Kasumi-1 (cell line): ENCODE measurements around the gene SNX25.
"Not testable (repeated sequence)": the region's sequence is repeated elsewhere in the genome, so short reads cannot be mapped to it uniquely, and the experiment has no call there.

Source experiments
- DNase-seq, 2 experiments: peaks; one replicate each; lab custom pipeline; 2025; lab: John Stamatoyannopoulos, UW

Gene SNX25

GRCh38 chr4:185304944-185305690 is 95.7 kb downstream of the SNX25 start:
- DNase-seq: peak; percentile 33 to 48

GRCh38 chr4:185305979-185306442 is 96.6 kb downstream of the SNX25 start:
- no peak for DNase-seq

DNA sequence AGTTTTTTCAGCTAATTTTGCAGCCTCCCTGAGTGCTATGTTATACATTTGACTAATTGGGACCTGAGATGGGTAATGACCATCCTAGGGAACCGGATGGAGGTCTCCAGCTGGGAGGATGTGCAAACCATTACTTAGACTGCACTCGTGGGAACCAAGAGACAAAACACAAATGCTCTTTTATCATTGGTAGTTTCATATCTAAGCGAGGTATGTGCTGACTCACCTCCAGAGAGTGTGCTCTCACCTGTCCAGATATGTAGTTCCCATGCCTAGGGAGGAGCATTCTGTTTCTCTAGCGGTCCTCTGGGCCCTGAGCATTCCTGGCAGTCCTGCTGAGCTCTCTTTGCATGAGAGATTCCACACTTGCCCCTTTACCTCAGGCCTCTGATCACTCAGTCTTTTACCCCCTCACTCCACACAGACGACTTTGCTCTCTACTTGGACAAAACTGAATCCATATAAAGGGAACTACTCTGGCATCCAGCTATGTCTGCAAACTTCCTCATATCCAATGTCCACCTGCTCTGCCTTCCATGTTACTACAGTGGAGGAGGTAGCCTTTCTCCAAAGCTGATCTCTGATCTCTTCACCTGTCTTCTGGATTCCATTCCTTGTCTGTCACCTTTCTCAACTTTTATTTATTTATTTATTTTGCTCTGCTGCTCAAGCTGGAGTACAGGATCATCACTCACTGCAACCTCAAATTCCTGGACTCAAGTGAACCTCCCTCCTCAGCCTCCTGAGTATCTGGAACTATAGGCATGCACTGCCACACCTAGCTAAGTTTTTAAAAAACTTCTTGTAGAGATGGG is 97.9 kb downstream of the SNX25 start:
- peak in 1 of 2 experiments; percentile 7 for DNase-seq

DNA sequence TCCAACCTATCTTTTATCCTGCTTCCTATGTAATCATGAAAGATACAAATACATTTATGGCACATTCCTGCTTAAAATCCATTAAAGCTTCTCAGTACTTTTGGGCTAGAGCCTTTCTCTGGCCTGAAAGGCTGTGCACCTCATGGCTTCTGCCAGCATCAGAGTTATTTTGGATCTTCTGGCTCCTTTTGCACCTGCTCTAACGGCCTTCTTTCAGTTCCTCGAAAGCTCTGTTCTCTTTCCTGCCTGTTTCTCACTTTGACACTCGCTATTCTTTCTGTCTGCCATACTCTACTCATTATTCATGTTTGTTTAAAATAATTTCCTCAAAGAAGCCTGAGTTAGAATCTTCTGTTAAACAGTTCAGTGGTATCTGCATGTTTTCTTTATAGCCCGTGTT is 100.4 kb downstream of the SNX25 start:
- no peak for DNase-seq

GRCh38 chr4:185311113-185311888 is 101.9 kb downstream of the SNX25 start:
- no peak for DNase-seq

GRCh38 chr4:185312699-185313098 is 103.3 kb downstream of the SNX25 start:
- no peak for DNase-seq

- DNase-seq: not testable (repeated sequence)
Measured at GRCh38 chr4:185317462-185317861, 108.1 kb downstream of the SNX25 start.

DNA sequence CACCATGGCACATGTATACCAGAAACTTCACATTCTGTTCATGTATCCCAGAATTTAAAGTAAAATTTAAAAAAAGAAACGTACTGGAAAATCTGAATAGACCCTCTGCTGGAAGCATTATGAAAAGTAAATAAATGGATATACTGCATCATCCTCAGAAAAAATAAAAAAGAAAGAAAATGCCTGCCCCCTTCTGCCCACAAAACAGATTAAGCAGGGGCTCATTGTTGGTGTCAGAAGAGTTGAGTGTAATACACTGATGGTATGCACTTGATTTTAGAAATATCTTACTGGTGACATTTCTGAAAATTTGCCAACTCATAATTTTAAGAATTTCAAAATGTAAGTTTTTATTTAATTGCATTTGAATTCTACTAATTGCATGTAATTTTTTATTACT is 108.5 kb downstream of the SNX25 start:
- DNase-seq: peak in 1 of 2 experiments; percentile 12

GRCh38 chr4:185318679-185319078 is 109.3 kb downstream of the SNX25 start:
- DNase-seq: peak in 1 of 2 experiments; percentile 8

DNA sequence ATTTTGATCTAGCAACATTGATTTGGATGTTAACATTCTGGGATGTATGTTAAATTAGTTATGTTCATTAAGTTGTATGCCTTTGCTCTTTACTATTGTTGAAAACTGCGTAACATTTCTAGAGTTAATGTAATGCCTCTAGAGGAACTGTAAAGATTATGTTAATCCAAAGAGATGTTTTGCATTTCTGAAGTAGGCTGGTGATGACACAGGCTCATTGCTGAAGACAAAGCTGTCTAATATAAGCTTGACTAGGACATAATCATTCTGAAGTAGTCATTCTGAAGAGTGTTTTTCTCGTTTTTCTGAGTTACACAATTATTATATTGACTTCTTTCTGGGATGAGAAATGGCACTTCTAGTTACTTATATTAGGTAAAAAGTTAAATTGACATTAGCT is 113.4 kb downstream of the SNX25 start:
- no peak for DNase-seq

GRCh38 chr4:185323606-185324005 is 114.2 kb downstream of the SNX25 start:
- DNase-seq: no peak

DNA sequence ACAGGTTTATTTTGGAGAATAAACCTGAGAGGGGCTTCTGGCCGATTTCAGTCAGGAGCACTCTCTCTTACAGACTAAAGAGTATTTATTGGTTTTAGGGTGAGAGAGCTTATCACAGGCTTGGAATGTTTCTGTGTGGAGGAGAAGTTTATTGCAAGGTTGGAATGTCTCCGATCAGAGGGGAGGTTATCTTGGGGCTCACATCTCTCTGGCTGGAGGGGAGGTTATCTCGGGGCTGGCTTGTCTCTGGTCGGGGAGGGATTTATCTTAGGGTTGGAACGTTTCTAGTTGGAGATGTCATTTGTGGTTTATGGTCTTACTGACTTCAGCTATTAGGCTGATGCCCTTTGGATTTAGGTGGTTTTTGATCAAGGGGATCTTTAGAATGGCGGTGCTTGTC is 115.0 kb downstream of the SNX25 start:
- DNase-seq: not testable (repeated sequence)

DNA sequence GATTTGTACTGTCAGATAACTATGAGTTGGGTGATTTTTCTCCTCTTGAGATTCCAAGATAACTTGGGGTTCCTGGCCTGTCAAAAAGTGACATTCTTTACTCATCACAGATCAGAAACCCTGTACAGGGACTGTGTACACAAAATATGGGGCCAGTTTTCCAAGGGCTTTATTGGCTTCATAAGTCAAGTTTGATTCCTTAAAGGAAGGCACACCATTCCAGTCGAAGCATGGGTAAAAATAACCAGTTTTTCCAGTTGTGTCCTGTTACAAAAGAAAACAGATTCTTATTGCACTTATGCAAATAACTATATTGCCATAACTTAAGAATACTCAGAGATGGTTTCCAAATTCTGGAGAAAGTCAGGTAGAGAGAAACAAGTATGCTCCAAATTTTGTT is 116.3 kb downstream of the SNX25 start:
- DNase-seq: not testable (repeated sequence)

GRCh38 chr4:185328586-185328985 is 119.2 kb downstream of the SNX25 start:
- DNase-seq: no peak

DNA sequence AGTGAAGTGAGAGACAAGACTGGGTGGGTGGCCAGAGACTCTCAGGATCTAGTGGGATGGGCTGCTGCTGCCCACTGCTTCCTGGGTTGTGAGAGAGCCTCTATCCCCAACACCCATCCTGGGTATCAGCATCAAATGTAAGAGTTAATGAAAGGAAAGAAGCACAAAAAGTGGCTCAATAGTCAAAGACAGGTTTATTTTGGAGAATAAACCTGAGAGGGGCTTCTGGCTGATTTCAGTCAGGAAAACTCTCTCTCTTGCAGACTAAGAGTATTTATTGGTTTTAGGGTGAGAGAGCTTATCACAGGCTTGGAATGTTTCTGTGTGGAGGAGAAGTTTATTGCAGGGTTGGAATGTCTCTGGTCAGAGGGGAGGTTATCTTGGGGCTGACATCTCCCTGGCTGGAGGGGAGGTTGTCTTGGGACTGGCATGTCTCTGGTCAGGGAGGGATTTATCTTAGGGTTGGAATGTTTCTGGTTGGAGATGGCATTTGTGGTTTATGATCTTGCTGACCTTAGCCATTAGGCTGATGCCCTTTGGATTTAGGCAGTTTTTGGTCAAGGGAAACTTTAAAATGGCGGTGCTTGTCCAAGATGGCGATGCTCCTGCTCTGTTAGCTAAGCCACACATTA is 120.6 kb downstream of the SNX25 start:
- DNase-seq: not testable (repeated sequence)

- DNase-seq: no peak
Measured at GRCh38 chr4:185332575-185333464, 123.4 kb downstream of the SNX25 start.

DNA sequence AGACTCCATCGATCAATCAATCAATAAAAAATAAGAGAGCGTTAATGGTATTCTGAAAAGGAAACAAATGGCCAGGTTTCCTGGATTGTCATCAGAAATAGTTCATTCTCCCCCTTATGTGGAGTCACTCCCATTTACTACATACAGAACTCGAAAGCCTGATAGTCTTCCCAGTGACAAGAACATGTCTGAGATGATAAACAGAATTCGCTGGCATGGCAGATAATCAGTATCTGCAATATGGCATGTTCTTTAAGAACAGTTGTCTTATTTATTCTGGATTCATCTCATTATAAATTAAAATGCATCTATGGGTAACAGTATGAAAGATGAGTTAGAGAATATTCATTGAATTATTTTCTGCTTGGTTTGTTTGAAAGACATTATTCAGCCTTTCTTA is 124.9 kb downstream of the SNX25 start:
- no peak for DNase-seq

DNA sequence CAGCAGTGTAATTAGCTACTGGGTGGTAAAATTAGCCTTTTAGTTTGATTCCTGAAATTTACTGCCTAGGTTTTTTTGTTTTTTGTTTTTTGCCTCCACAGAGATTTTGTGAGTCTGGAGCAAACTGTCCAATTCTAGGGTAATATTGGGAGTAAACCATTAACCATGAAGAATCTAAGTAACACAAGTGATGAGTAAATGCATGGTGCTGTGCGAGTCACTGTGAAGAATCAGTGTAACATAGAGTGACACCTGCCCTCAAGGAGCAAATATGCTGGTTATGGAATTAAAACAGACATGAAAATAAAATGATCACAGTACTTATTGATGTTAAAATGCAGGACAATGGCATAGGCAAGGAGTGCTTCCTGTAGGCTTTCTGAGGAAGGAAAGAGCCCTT is 126.2 kb downstream of the SNX25 start:
- DNase-seq: no peak

GRCh38 chr4:185339941-185340340 is 130.5 kb downstream of the SNX25 start:
- no peak for DNase-seq

- no peak for DNase-seq
Measured at GRCh38 chr4:185341377-185341776, 132.0 kb downstream of the SNX25 start.

- DNase-seq: no peak
Measured at GRCh38 chr4:185341841-185342240, 132.4 kb downstream of the SNX25 start.
